Mucosa of stomach (tissue), 1 donor: ENCODE results near the gene SPATA13.

Experiments
- H3K27me3 ChIP-seq: one replicate; pipeline ENCODE4 v1.7.0; 2013; ENCODE audit warnings: mild to moderate bottlenecking, low read length; ENCODE audit not compliant: control insufficient read depth, insufficient read depth
- H3K36me3 ChIP-seq: one replicate; pipeline ENCODE4 v1.7.0; 2013; ENCODE audit warnings: low read length; ENCODE audit not compliant: control insufficient read depth, insufficient read depth
- H3K4me1 ChIP-seq: one replicate; pipeline ENCODE4 v1.7.0; 2013; ENCODE audit warnings: mild to moderate bottlenecking, low read length; ENCODE audit not compliant: control insufficient read depth, insufficient read depth
- H3K4me3 ChIP-seq: one replicate; pipeline ENCODE4 v1.7.0; 2013; ENCODE audit warnings: low read length
- H3K9ac ChIP-seq: one replicate; pipeline ENCODE4 v1.7.0; 2013; ENCODE audit warnings: mild to moderate bottlenecking, low read length, moderate library complexity
- H3K9me3 ChIP-seq: one replicate; pipeline ENCODE4 v1.7.0; 2013; ENCODE audit warnings: mild to moderate bottlenecking, low read length, moderate library complexity; ENCODE audit not compliant: control insufficient read depth
- donor health status: Pancreatic carcinoma.

The SPATA13 gene

DNA sequence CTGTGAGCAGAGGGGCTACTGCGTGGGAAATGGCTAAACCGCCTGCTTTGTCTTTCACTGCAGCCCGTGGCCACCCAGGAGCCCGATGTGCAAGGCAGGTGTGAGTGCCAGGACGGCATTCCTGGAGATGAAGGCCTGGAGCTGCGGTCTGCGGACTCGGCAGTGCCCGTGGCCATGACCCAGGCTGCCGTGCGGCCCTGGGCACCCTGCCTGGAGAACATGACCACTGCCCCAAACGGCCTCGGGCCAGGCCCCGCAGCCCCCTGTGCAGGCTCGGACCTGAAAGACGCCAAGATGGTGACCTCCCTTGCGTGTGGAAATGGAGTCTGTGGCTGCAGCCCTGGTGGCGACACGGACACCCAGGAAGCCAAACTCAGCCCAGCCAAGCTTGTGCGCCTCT, 62.2 kb downstream of the SPATA13 start:
- Histone ChIP-seq H3K27me3 (no peaks in the 10 kb centered on the region), H3K9ac (no peak overlapping the region), H3K4me1 (peaks cover 33% of the 10 kb centered on the region)

GRCh38 chr13:24223341-24224231, 63.1 kb downstream of the SPATA13 start:
- Histone ChIP-seq H3K9me3 (no peaks in the 10 kb centered on the region), H3K4me3 (no peak overlapping the region), H3K4me1 (peaks cover 24% of the 10 kb centered on the region), H3K36me3 (no peaks in the 10 kb centered on the region), H3K27me3 (no peaks in the 10 kb centered on the region), H3K9ac (no peak overlapping the region)

More for the DNA sequence above, 62.2 kb downstream of the SPATA13 start:
- H3K36me3 ChIP-seq = no peaks in the 10 kb centered on the region
- H3K9me3 ChIP-seq = no peaks in the 10 kb centered on the region
- H3K4me3 ChIP-seq = no peak overlapping the region

GRCh38 chr13:24224232-24224680, 63.7 kb downstream of the SPATA13 start:
- Histone ChIP-seq H3K4me3 (no peak overlapping the region), H3K9ac (no peak overlapping the region)

GRCh38 chr13:24225062-24225461, 64.5 kb downstream of the SPATA13 start:
- H3K9ac ChIP-seq = no peak overlapping the region
- H3K27me3 ChIP-seq = no peaks in the 10 kb centered on the region
- H3K4me3 ChIP-seq = no peak overlapping the region
- H3K4me1 ChIP-seq = peaks cover 17% of the 10 kb centered on the region
- no peaks in the 10 kb centered on the region for H3K9me3 ChIP-seq
- no peaks in the 10 kb centered on the region for H3K36me3 ChIP-seq

More at GRCh38 chr13:24224232-24224680, 63.7 kb downstream of the SPATA13 start:
- H3K27me3 ChIP-seq = no peaks in the 10 kb centered on the region
- peaks cover 24% of the 10 kb centered on the region for H3K4me1 ChIP-seq
- H3K36me3 ChIP-seq = no peaks in the 10 kb centered on the region
- no peaks in the 10 kb centered on the region for H3K9me3 ChIP-seq

GRCh38 chr13:24225930-24226329, 65.4 kb downstream of the SPATA13 start:
- Histone ChIP-seq H3K36me3 (no peaks in the 10 kb centered on the region), H3K9me3 (no peaks in the 10 kb centered on the region), H3K4me1 (peaks cover 18% of the 10 kb centered on the region), H3K9ac (no peak overlapping the region), H3K27me3 (no peaks in the 10 kb centered on the region), H3K4me3 (no peak overlapping the region)

DNA sequence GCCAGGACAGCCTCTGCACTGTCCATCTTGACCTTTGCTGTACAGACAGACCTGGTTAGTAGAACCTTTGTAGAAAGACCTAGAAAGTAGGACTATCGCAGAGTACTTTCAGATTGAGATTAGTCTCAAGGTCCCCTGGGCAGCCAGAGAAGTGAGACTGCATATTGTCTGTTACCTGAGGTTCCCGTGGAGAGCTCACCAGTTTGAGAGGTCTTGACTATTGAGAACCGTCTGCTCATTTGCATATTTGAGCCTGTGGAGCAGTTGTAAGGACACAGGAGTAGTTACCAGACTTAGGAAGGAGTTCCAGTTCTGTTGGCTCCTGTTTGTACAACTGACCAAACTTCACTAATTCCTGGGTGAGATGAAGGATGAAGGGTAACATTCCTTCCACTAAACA, 66.2 kb downstream of the SPATA13 start:
- H3K9me3 ChIP-seq = no peaks in the 10 kb centered on the region
- H3K36me3 ChIP-seq = no peaks in the 10 kb centered on the region
- H3K4me3 ChIP-seq = no peak overlapping the region
- H3K27me3 ChIP-seq = no peaks in the 10 kb centered on the region
- no peak overlapping the region for H3K9ac ChIP-seq
- H3K4me1 ChIP-seq = peaks cover 12% of the 10 kb centered on the region

DNA sequence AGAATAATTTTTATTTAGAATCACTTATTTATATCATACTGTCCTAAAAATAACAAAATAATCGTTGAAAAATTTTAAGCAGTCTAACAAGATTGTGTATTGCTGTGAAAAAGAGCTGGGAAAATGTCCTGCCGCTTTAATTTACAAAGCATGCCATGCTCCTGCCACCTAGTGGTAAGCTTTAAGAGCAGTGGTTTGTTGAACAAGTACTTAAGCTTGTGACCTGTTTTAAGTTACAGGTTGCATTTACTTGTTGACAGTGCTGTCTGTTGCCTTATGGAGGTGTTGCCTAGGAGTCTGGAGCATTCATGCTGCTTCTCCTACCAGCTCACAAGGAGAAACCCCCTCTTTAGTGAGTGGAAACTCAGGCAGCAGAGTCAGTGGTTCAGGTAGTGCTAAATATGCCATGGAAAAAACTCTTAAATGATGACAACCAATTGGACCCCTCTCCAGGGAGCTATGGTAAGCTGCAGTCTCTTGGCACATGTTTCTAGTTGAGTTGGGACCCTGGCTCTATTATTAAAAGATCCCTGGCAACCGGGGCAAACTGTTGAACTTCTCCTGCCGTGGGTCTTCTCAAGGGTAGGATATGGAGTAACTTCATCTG, 68.4 kb downstream of the SPATA13 start:
- no peaks in the 10 kb centered on the region for H3K27me3 ChIP-seq

DNA sequence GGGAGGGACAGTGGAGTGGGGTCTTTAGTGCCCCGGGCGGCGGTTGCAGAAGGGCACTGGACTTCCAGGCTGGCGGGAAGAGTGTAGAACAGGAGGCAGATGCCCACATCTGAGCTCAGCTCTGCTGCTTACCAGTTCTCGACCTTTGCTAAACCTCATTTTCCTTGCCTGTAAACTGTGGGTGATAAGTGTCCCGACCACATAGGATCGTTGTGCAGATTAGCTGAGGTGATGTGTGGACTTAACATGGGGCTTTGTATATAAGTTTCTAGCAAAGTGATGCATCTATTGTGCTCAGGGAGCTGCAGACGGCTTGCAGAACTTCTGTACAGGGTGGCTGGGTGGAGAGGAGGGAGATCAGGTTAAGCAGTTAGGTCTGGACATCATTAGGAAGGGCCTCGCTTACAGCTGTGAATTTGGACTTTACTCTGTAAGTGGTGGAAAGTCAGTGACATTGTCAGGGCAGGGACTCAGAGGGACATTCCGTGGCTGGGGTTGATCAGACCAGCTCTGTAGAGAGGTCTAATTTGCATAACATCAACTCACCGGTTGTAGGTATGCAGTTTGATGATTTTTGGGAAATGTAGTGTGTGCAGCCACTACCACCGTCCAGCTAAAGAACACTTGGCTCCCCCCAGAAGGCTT, 70.0 kb downstream of the SPATA13 start:
- no peaks in the 10 kb centered on the region for H3K36me3 ChIP-seq
- H3K4me1 ChIP-seq = peaks cover 17% of the 10 kb centered on the region
- no peak overlapping the region for H3K4me3 ChIP-seq

More for the DNA sequence above, 68.4 kb downstream of the SPATA13 start:
- no peaks in the 10 kb centered on the region for H3K9me3 ChIP-seq
- H3K36me3 ChIP-seq = no peaks in the 10 kb centered on the region
- H3K4me3 ChIP-seq = no peak overlapping the region
- H3K9ac ChIP-seq = no peak overlapping the region
- H3K4me1 ChIP-seq = peaks cover 21% of the 10 kb centered on the region

GRCh38 chr13:24231377-24231776, 70.9 kb downstream of the SPATA13 start:
- Histone ChIP-seq H3K9me3 (no peaks in the 10 kb centered on the region), H3K4me1 (peaks cover 17% of the 10 kb centered on the region), H3K36me3 (no peaks in the 10 kb centered on the region), H3K27me3 (no peaks in the 10 kb centered on the region), H3K9ac (no peak overlapping the region), H3K4me3 (no peak overlapping the region)

More for the DNA sequence above, 70.0 kb downstream of the SPATA13 start:
- Histone ChIP-seq H3K27me3 (no peaks in the 10 kb centered on the region), H3K9ac (no peak overlapping the region), H3K9me3 (no peaks in the 10 kb centered on the region)

- no peaks in the 10 kb centered on the region for H3K9me3 ChIP-seq
Measured at GRCh38 chr13:24232037-24232436, 71.5 kb downstream of the SPATA13 start.

DNA sequence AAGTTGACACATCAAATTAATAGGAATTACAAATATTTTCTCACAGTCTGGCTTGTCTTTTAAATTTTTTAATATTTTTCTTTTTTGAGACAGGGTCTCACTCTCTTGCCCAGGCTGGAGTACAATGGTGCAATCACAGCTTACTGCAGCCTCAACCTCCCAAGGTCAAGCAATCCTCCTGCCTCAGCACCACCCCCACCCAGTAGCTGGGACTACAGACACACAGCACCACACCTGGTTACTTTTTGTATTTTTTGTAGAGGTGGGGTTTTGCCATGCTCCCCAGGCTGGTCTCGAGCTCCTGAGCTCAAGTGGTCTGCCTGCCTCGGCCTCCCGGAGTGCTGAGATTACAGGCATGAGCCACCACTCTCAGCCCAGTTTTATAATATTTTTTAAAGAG, 72.0 kb downstream of the SPATA13 start:
- H3K36me3 ChIP-seq = no peaks in the 10 kb centered on the region
- peaks cover 17% of the 10 kb centered on the region for H3K4me1 ChIP-seq
- no peaks in the 10 kb centered on the region for H3K9me3 ChIP-seq
- no peak overlapping the region for H3K4me3 ChIP-seq
- H3K9ac ChIP-seq = no peak overlapping the region
- H3K27me3 ChIP-seq = no peaks in the 10 kb centered on the region

More at GRCh38 chr13:24232037-24232436, 71.5 kb downstream of the SPATA13 start:
- Histone ChIP-seq H3K9ac (no peak overlapping the region), H3K27me3 (no peaks in the 10 kb centered on the region), H3K4me3 (no peak overlapping the region), H3K36me3 (no peaks in the 10 kb centered on the region), H3K4me1 (peaks cover 17% of the 10 kb centered on the region)
